GM19238 (cell line): ENCODE data around the gene GINS1.
A peak's percentile ranks its signal among the peaks of the same experiment; 100 is the strongest.
"Not testable (repeated sequence)": the region's sequence is repeated elsewhere in the genome, so short reads cannot be mapped to it uniquely, and the experiment has no call there.

Experiments used
- DNase-seq: peaks from one replicate; pipeline ENCODE4 v3.0.0; 2011; ENCODE audit warnings: low spot score; ENCODE audit not compliant: insufficient read length

Gene GINS1

DNA sequence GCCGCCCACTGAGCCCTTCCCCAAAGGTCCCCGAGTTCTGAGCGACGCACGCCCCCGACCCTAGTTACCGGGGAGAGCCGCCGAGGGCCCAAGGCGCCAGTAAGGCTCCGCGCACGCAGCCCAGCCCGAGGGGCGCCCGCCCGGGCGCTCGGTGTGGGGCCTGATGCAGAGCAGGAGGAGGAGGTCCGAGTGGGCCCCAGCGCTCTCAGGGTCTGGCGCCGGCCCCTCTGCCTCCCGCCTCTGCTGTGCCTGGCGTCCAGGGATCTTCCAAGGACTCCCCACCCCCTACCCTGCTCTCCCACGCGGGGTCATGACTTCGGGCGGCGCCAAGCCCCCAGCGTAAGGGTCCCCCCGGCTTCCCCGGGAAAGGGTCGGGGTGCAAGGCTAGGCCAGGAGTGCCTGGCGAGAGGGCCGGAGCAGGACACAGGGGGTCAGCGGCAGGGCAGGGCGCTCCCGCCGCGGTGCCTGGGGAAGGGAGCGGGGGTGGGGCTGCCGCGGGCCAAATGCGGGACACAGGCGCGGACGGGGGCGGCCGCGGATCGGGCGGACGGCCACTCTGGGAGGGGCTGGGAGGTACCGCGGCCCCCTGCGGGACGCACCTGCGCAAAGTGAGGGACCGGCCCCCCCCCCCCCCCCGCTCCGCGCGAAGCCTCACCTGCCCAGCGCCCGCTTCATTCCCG is 17.5 kb upstream of the GINS1 start:
- DNase-seq = peak; percentile 39

DNA sequence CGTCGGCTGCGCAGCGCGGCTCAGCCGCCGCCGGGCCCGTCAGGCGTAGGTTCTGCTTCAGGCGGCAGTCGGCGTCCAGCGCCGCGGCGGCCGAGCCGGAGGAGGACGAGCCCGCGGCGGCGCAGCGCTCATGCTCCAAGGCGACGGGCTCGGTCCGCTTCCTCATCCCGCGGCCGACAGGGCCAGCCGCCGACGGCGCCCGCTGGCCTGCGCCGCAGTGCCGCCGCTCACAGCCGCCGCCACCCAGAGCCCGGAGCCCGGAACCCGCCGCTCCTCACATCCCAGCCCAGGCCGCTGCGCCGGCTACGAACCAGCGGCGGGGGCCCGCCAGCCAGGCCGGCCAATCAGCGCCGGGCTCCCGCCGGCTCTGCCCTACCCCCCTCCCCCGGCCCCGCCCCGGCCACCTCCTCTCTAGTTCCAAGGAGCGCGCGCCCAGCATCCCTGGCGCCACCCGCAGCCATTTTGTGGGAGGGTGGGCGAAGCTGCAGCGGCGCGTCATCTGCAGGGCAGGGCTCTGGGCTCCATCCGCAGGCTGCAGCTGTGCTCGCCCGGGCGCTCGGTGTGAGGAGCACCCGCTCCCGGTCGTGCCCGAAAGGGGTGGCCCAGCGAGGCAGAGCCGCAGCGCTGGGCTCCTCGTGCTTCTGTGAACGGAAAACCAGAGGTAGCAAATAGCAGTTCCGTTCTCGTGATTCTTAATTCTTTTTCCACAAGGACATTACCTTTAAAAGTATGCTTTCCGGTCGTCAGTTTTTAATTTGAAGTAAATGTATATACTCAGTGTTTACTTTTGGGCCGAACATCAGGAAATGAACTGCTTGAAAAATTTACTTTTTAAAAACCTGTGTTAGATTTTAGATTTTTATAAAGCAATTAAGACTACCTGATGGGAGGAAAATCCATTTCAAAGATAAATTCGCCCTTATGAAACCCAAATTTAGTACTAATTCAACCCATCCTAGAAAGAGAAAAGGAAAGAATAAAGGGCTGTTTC is 16.6 kb upstream of the GINS1 start, which contains the start of gene ABHD12:
ABHD12 (minus strand) TSS at position 298 of the 991 bp plus-strand sequence; CDS start at position 166, 132 bp downstream.
- peak; percentile 96 for DNase-seq

GRCh38 chr20:25394276-25394675 is 13.2 kb upstream of the GINS1 start:
- DNase-seq = no peak

- DNase-seq = no peak
Measured at GRCh38 chr20:25394996-25395395, 12.5 kb upstream of the GINS1 start.

- no peak for DNase-seq
Measured at GRCh38 chr20:25397096-25397495, 10.4 kb upstream of the GINS1 start.

- DNase-seq = no peak
Measured at GRCh38 chr20:25397821-25398220, 9.7 kb upstream of the GINS1 start.

- DNase-seq = no peak
Measured at GRCh38 chr20:25398376-25399036, 9.0 kb upstream of the GINS1 start.

DNA sequence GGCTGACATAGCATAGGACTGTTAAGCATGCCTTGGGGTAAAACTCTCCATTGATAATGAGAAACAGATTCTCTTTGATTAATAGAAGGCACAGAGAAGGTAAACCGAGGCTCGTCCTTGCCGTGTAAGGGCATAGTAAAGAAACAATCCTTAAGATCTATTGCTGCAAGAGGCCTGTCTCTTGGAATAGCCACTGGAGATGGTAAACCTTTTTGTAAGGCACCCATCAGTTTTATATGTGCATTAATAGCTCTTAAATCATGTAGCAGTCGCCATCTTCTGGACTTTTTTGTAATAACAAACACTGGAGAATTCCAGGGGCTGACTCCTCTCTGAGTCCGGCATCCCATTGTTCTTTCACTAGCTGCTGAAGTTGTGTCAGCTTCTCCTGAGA is 8.4 kb upstream of the GINS1 start:
- DNase-seq = no peak

GRCh38 chr20:25400291-25400732 is 7.2 kb upstream of the GINS1 start:
- not testable (repeated sequence) for DNase-seq

GRCh38 chr20:25402583-25402982 is 4.9 kb upstream of the GINS1 start:
- DNase-seq = no peak

- DNase-seq = no peak
Measured at GRCh38 chr20:25408170-25408547, 686 bp downstream of the GINS1 start.

GRCh38 chr20:25408890-25409289 is 1.4 kb downstream of the GINS1 start:
- DNase-seq = no peak

- no peak for DNase-seq
Measured at GRCh38 chr20:25418776-25419175, 11.3 kb downstream of the GINS1 start.

DNA sequence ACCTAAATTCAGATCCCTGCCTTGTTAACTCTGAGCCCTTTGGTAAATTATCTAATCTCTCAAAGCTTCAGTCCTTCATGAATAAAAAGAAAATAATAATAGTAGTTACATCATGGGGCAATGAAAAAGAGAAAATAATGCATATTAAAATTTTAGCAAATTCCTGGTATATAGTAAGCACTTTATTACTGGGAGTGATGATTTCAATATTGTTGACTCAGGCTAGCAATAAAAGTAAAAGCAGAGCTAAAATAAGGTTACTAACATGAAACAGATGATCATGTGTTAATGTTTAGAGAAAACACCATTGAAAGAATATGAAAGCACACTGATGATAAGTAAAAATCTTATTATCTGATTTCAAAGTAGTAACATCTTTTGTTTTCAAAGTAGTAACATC is 13.6 kb downstream of the GINS1 start:
- DNase-seq = no peak

DNA sequence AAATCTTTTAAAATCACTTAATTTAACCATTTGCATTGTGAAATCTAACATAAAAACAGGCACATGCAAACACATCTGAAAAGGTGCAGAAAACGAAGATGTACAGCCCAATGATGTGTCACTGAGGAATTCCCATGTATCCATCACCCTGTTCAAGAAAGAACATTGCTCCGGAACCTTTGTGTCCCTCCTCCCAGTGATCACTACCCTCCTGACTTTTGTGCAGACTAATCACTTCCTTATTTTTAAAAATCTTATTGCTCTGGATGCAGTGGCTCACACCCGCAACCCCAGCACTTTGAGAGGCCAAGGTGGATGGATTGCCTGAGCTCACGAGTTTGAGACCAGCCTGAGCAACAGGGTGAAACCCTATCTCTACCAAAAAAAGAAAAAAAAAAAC is 14.6 kb downstream of the GINS1 start:
- no peak for DNase-seq

- no peak for DNase-seq
Measured at GRCh38 chr20:25424536-25424935, 17.1 kb downstream of the GINS1 start.

- DNase-seq = no peak
Measured at GRCh38 chr20:25437153-25437581, 29.7 kb downstream of the GINS1 start.

- DNase-seq = no peak
Measured at GRCh38 chr20:25439328-25439727, 31.9 kb downstream of the GINS1 start.

DNA sequence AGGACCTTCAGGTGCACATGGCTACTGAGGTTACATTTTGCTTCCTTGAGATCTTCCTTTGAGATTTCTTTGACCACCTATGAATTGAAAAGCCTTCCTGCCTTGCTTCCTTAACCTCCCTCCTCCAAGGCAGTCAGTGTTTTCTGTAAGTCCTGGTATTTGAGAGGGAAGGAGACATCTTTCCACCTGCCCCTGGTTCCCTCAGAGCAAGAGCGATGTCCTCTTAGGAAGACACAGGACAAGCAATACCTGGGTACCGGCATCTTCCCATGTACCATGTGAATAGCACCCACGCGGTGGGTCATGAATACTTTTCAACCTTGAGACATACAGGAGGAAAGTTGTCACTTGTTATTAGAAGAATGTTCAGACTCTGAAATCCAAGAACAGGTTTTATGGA is 37.1 kb downstream of the GINS1 start:
- DNase-seq = no peak

- no peak for DNase-seq
Measured at GRCh38 chr20:25447671-25448070, 40.2 kb downstream of the GINS1 start.

DNA sequence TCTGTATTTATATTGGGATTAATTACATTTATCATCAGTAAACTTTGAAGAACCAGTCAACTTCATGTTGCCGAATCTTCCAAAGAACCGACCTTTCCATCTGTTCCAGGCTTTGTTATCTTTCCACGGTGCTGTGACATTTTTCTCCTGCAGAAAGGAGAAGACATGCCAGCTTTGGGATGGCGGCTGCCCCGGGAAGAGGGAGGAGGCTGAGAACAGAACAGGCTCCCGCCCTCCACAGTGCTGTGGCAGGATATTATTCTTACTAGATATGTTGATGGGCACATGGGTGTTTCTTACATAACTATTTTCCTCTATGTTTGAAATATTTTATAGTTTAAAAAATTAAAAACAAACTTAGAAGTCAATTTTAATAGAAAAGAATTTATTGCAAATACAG is 44.9 kb downstream of the GINS1 start:
- no peak for DNase-seq
